HG02571 (cell line): ENCODE results near the gene NOS1.
A peak's percentile ranks its signal among the peaks of the same experiment; 100 is the strongest.
"Not testable (repeated sequence)": the region's sequence is repeated elsewhere in the genome, so short reads cannot be mapped to it uniquely, and the experiment has no call there.

ENCODE experiments used
- ATAC-seq: cut with Tn5 transposase; IDR thresholded peaks from one replicate; pipeline ENCODE4 v1.9.1; 2021; ENCODE audit warnings: mild to moderate bottlenecking, moderate library complexity; ENCODE audit not compliant: unreplicated experiment

Gene NOS1

DNA sequence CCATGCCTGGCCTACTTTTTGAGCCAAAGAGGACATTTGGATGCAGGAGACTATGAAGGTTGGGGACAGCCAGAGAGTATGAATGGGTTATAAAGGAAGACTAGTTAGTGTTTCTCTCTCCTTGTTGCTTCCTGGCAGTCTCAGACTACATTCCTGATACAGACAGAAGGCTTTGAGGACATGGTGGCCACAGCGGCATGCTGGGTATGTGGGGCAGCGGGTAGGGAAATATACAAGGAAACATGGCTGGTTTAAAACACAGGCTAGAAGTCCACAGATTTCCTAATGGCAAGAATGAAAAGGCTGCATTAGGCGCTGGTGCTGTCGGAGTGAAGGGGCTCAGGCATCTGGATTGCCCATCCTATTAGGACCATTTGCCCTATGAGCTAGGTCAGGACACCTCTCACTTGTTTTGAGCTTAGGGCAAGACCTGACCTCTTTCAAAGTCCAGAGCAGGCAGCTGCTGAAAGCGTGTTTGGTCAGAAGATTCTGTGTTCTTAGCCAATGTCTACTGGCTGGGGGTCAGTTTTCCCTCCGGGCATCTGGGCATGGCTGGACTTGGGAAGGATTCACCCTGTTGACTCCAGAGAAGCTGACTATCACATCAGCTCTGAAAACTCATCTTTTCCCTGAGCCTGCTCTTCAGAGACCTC, 151.0 kb downstream of the NOS1 start:
- no peak for ATAC-seq

DNA sequence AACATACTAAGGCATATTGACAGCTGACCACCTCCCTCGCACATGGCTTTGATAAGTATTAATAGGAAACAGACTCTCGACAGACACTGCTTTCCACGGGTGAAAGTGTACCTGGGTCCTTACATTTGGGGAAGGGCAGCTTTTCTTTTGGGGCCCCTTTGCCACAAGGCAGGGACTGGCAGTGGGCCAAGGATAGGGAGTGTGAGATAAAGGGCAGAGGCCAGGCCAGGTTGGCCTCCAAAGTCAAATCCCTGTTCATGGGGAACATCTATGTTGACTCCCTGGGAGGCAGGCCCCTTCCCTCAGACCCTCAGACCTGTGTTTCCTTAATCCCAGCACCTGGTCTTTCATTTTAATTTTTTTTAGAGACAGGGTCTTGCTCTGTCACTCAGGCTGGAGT, 151.8 kb downstream of the NOS1 start:
- no peak for ATAC-seq

DNA sequence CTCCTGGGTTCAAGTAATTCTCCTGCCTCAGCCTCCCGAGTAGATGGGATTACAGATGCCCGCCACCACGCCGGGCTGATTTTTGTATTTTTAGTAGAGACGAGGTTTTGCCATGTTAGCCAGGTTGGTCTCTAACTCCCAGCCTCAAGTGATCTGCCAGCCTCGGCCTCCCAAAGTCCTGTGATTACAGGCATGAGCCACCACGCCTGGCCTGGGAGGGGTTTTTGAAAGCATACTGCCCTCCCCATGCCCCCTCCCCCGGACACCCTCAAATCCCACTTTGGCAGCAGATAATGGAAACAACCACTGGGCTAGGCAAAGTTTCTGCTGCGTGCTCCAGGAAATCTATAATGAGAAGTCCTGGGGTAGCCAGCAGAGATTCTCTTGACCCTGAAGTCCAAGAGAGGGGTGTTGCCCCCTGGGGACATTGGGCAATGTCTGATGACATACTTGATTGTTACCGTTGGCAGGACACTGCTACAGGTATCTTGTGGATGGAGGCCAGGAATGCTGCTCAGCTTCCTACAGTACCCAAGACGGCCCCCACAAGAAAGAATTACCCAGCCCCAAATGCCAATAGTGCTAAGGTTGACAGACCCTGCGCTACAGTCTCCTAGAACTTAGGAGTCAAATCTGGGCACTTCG, 152.5 kb downstream of the NOS1 start:
- no peak for ATAC-seq

DNA sequence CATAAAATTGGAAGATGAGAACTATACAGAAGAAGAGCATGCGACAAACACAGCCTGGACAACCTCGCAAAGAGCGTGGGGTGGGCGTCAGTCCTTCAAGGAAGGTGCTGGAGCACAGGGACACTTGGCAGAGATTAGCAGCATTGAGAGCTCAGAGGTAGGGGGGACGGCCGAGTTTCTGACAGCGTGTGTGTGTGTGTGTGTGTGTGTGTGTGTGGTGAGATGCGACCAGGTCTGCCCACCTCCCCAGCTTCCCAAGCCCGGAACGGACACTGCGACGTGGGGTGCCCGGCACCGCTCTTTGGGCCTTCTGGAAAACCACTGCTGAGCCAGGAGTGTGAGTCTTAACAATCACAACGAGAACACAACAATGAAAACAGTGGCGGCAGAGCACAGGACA, 153.2 kb downstream of the NOS1 start:
- no peak for ATAC-seq

DNA sequence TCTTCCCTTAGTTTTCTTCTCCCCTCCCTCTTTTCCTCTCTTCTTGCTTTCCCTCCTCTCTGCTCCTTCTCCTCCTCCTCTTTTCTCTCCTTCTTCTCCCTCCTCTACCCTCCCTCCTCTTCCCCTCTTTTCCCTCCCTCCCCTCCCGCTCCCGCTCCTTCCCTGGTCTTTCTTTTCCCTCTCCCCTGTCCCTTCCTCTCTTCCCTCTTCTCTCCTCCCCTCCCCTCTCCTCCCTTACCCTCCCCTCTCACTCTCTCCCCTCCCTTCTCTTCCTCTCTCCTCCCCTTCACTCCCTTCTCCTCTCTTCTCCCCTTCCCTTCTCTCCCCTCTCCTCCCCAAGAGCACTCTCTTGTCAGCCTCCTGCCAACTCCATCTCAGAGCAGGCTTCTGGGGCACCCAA, 153.8 kb downstream of the NOS1 start:
- no peak for ATAC-seq

DNA sequence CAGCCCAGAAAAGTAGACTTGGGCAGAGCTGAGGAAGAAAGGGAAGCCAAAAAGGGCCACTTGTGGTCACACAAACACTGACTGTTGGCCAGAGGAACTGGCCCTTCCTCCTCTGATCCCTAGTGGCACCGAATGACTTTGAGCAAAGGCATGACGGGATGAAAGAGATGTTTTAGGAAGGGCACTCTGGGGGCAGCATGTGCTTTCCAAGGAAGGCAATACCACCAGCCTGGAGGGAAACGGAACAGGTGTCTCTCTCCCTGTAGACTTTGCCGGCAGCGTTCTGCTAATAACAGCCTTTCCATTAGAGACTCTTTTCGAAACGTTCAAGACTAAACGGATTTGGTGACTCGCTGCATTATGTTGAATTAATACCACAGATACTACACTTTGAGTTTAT, 158.9 kb downstream of the NOS1 start:
- no peak for ATAC-seq

DNA sequence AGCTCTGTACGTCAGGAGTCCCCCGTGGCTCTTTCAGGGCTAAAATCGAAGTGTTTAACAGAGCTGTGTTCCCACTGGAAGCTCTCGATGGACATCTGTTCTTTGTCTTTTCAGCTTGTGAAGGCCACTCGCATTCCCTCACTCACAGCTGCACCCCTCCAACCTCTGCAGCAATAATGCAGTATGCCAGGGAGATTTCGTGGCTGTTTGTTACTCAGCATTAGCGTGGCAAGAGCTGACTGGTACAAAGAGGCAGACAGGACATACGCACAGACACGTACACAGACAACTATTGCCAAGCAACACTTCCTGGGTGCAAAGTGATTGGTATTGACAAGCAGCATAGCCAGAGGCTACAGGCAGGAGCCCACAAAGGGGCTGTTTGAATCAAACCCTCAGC, 159.4 kb downstream of the NOS1 start:
- no peak for ATAC-seq

DNA sequence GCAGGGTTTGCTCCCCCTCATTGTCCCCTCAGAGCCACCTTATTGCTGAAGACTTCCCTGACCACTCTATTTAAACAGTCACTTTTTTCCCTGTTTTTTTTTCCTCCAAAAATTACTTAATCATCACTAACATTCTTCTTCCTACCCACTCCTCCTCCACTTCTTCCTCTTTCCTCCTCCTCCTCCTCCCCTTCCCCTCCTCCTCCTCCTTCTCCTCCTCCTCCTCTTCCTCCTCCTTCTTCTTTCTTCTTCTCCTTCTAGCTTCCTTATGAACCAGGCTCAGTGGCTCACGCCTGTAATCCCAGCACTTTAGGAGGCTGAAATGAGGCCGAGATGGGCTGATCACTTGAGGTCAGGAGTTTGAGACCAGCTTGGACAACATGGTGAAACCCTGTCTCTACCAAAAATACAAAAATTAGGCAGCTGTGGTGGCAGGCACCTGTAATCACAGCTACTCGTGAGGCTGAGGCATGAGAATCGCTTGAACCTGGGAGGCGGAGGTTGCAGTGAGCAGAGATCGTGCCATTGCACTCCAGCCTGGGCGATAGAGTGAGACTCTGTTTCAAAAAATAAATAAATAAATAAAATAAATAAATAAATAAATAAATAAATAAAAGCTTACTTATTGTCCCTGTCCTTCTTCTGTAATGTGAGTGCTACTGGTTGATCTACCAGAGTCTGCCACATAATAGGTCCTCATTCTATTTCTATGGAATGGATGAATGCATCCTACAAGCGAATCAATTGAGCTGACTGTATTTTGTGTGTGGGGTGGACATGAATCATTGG, 161.3 kb downstream of the NOS1 start:
- ATAC-seq: not testable (repeated sequence)

DNA sequence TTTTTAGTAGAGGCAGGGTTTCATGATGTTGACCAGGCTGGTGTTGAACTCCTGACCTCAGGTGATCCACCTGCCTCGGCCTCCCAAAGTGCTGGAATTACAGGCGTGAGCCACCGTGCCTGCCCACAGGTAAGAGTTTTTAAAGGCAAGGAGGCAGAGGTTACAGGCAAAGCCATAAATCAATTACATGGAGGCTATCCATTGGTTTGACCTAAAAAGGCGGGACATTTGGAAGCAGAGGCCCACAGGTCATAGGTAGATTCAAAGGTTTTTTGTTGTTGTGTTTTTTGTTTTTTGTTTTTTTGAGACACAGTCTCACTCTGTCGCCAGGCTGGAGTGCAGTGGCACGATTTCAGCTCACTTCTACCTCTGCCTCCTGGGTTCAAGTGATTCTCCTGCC, 165.1 kb downstream of the NOS1 start:
- not testable (repeated sequence) for ATAC-seq

DNA sequence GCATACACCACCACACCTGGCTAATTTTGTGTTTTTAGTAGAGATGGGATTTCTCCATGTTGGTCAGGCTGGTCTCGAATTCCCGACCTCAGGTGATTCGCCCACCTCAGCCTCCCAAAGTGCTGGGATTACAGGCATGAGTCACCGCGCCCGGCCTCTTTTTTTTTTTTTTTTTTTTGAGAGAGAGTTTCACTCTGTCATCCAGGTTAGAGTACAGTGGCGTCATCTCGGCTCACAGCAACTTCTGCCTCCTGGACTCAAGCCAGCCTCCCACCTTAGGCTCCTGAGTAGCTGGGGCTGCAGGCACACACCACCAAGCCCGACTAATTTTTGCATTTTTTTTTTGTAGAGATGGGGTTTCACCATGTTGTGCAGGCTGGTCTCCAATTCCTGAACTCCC, 166.4 kb downstream of the NOS1 start:
- ATAC-seq: not testable (repeated sequence)

DNA sequence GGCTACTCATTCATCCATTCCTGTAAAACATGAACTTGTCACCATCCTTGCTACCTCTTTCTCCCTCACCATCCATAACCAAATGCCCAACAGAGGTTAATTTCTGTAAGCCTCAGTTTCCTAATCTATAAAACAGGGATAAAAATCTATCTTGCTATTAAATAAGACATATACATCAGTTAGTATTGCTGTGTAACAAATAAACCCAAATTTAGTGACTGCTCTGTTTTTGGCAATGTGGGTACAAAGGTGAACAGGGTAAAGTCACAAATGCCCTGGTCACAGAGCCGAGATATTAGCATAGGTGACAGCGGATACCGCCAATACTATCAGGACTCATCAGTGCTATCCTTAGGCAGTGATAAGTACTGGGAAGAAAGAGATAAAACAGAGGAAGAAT, 167.5 kb downstream of the NOS1 start:
- no peak for ATAC-seq

DNA sequence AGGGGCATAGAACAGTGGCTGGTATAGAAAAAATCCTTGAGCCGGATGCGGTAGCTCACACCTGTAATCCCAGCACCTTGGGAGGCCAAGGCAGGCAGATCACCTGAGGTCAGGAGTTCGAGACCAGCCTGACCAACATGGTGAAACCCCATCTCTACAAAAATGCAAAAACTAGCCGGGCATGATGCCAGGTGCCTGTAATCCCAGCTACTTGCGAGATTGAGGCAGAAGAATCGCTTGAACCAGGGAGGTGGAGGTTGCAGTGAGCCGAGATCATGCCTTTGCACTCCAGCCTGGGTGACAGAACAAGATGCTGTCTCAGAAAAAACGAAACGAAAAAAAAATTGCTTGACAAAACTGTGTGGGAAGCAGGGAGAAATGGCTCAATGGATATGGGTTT, 168.8 kb downstream of the NOS1 start:
- not testable (repeated sequence) for ATAC-seq

DNA sequence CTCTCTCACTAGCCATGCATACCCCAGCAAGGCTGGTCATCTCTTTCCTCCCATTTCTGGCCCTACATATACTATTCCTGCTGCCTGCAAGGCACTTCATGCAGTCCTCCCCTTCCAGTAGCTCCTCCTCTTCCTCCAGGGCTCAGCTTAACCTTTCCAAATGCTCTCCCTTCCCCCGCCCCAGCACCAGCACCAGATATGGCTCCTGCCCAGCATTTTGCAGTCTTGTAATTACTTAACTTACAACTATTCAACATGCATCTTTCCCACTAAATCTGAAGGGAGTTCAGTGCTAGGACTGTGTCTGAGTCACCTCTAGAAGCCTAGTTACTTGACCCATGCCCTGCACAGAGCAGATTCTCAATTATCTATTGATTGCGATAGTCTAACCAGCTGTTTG, 169.4 kb downstream of the NOS1 start:
- ATAC-seq: no peak

DNA sequence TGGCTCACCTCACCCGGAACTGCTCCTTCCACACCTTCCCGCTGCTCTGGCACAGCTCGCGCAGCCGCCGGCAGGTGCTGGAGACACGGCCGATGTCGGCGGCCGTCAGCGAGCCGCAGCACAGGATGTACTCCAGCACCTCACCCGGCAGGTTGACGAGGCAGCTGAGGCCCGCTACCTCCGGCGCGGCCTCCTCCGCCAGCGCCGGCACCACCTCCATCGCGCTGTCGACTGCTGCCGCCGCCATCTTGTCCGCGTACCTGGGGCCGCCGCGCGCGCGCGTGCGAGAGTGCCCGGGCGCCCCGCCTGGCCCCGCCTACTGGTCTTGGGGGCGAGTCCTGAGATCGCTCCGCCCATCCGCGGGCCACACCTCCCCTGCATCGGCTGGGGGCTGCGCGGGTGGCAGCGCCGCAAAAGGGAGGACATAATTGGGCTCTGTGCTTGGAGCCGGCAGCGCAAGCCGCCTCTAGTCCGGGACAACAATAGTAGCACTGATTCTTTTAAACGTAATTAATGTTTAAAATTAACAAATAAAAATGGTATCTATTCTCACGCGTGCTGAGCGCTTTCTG, 171.1 kb downstream of the NOS1 start, which contains the start of gene FBXO21:
Gene FBXO21 (minus strand): TSS at position 261 of the 572 bp plus-strand sequence. CDS start 14 bp downstream, at position 247.
- ATAC-seq: peak; percentile 92

DNA sequence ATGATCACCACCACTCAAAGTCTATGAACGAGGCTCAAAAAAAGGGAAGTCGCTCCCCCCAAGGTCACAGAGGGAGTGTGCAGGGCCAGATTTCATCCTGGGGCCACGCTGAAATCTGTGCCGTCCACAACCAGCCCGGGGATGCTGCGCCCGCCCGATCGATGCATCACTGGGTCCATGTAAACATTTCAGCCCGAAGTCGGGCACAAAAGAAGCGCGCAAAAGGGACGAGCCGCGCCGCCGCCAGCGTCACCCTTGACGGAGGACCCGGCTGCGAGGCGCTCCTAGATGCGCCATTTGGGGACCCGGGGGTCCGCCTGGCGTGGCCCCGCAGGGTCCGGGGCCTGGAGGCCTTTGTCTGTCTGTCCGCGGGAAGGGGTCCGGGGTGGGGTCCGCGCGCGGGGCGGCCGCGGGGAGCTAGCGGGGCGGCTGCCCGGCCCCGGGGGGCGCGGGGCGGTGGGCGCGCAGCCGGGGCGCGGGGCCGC, 171.7 kb downstream of the NOS1 start:
- peak; percentile 18 for ATAC-seq

DNA sequence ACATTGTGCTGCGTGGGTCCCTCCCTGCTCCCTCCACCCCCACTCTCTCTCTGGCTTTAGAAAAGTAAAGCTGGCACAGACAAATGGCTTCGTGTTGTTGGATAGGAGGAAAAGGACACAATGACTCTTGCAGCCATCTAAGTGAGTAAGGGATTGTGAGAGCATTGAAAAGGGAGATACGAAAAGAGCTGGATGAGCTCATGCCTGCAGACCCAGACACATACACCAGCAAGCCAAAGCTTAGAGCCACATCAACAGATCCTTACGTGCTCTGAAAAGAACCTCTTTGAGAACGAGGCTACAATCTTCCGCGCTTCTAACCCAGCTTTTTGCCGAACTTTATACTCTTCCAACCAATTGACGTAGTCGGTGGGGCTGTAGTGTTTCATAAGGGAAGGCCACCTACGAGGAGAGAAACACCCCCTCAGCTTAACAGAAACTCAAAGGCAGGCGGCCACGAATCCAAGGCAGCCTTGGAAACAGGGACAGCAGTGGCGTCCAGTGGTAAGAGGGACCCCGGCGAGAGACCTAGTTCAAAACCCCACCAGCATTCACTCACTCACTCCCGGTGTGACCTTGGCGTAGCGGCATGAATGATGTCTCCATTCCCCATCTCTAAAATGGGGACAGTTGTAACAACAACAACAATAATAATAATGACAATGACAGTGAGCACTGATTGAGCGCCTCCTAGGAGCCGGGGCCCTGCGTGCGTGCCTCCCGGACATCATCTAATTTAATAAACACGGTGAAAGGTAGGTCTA, 172.3 kb downstream of the NOS1 start:
- ATAC-seq: peak; percentile 2

DNA sequence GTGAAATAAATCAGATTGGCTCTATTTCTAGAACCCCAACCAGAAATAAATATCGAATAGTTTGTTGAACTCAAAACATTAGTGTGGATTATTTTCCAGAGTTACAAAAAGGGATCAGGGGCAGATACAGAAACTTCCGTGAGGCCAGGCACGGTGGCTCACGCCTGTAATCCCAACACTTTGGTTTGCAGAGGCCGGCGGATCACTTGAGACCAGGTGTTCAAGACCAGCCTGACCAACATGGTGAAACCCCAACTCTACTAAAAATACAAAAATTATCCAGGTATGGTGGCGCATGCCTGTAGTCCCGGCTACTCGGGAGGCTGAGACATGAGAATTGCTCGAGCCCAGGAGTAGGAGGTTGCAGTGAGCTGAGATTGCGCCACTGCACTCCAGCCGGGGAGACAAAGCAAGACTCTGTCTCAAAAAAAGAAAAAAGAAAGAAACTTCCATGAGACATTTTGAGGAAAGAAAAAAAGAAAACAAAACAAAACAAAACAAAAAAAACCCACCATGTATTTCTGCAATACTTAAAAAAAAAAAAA, 173.2 kb downstream of the NOS1 start:
- no peak for ATAC-seq

DNA sequence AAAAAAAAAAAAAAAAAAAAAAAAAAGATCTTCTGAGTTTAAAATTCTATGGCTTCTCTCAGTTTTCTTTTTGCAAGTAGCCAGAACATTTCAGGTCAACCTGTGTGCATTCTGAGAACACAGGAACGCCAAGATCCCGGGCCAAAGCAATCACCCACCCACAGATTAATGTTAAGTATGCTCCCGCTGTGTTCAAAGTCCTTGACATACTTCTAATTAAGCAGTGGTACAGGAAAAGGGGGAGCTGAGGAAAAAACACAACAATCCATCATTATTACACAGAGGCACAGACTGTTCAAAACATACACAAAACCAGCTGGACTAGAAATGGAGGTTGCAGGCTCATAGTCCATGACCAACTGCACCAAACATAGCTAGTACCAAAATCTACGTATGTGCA, 174.0 kb downstream of the NOS1 start:
- ATAC-seq: no peak

DNA sequence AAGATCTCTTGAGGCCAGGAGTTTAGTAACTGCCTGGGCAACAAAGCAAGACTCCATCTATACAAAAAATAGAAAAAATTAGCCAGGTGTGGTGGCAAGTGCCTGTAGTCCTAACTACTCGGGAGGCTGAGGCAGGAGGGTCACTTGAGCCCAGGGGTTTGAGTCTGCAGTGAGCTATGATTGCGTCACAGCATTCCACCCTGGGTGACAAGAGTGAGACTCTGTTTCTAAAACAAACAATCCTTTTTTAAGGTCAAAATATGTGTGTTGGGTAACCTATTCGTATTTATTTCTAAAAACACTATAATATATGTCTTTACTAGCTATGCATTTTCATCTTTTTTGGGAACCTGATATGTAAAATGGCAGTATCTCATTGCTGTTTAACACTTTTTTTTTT, 178.6 kb downstream of the NOS1 start:
- ATAC-seq: no peak

DNA sequence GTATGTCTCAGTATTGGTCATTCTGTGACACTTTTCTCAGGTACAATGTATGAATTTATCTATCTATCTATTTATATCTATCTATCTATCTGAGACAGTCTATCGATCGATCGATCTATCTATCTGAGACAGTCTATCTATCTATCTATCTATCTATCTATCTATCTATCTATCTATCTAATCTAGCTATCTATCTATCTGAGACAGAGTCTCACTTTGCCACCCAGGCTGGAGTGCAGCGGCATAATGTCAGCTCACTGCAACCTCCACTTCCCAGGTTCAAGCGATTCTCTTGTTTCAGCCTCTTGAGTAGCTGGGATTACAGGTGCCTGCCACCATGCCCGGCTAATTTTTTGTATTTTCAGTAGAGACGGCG, 180.0 kb downstream of the NOS1 start:
- ATAC-seq: not testable (repeated sequence)
